Liver (tissue), 9 donors: ENCODE measurements around the gene LCP2. TPM values are rescaled to one million over a fixed set of nuclear protein-coding genes. Genes with fewer than 3 reads are reported as not detected.

ENCODE experiments used
- DNase-seq: peaks from one replicate; pipeline ENCODE4 v3.0.0-alpha.2; 2017; ENCODE audit warnings: low spot score
- H3K27ac ChIP-seq, 2 donors: one replicate each; pipeline ENCODE4 v1.7.0; 2013; ENCODE audit warnings: inconsistent platforms in 2 of 2, low read length in 2 of 2, control low read depth in 1 of 2, low read depth in 1 of 2, mild to moderate bottlenecking in 1 of 2
- H3K27me3 ChIP-seq, 4 donors: one replicate each; pipeline versions ENCODE4 v1.6.1 to v1.7.0; 2013; ENCODE audit warnings: low read length in 3 of 4, inconsistent platforms in 1 of 4, mild to moderate bottlenecking in 1 of 4, moderate library complexity in 1 of 4; ENCODE audit not compliant: control insufficient read depth in 4 of 4, insufficient read depth in 4 of 4
- H3K36me3 ChIP-seq, 4 donors: one replicate each; pipeline versions ENCODE4 v1.6.1 to v1.7.0; 2013; ENCODE audit warnings: low read length in 3 of 4, mild to moderate bottlenecking in 3 of 4, low read depth in 1 of 4, moderate library complexity in 1 of 4; ENCODE audit not compliant: control insufficient read depth in 4 of 4, insufficient read depth in 3 of 4
- H3K4me1 ChIP-seq, 4 donors: one replicate each; pipeline versions ENCODE4 v1.6.1 to v1.7.0; 2013; ENCODE audit warnings: low read length in 3 of 4, mild to moderate bottlenecking in 3 of 4, moderate library complexity in 1 of 4; ENCODE audit not compliant: control insufficient read depth in 4 of 4, insufficient read depth in 4 of 4
- H3K4me3 ChIP-seq, 3 donors: one replicate each; pipeline versions ENCODE4 v1.6.1 to v1.7.0; 2013; ENCODE audit warnings: low read length in 3 of 3, control low read depth in 1 of 3, low read depth in 1 of 3, mild to moderate bottlenecking in 1 of 3
- H3K9ac ChIP-seq, 2 donors: one replicate each; pipeline ENCODE4 v1.7.0; 2013; ENCODE audit warnings: low read length in 2 of 2, mild to moderate bottlenecking in 2 of 2, moderate library complexity in 2 of 2, control low read depth in 1 of 2, low read depth in 1 of 2
- H3K9me3 ChIP-seq, 4 donors: one replicate each; pipeline versions ENCODE4 v1.6.1 to v1.7.0; 2013; ENCODE audit warnings: low read length in 3 of 4; ENCODE audit not compliant: control insufficient read depth in 4 of 4
- EGR1 ChIP-seq, 2 donors: IDR thresholded peaks; 2 replicates each; pipeline ENCODE4 v1.6.1; 2016 to 2018; ENCODE audit warnings: antibody characterized with exemption in 2 of 2, low read depth in 2 of 2
- FOXA1 ChIP-seq: IDR thresholded peaks from 2 replicates; pipeline ENCODE4 v1.6.1; 2016; ENCODE audit warnings: antibody characterized with exemption
- FOXA2 ChIP-seq: IDR thresholded peaks from 2 replicates; pipeline ENCODE4 v1.6.1; 2016; ENCODE audit warnings: antibody characterized with exemption
- GABPA ChIP-seq, 2 donors: IDR thresholded peaks in 1 of 2; conservative IDR thresholded peaks in 1 of 2; 2 replicates each; pipeline ENCODE4 v1.6.1; 2016; ENCODE audit warnings: antibody characterized with exemption in 2 of 2, mild to moderate bottlenecking in 1 of 2, moderate library complexity in 1 of 2
- JUND ChIP-seq, 2 donors: IDR thresholded peaks; 2 replicates each; pipeline ENCODE4 v1.6.1; 2016; ENCODE audit warnings: antibody characterized with exemption in 2 of 2
- MAX ChIP-seq: IDR thresholded peaks from 2 replicates; pipeline ENCODE4 v1.6.1; 2016; ENCODE audit warnings: antibody characterized with exemption
- NR2F2 ChIP-seq: IDR thresholded peaks from 2 replicates; pipeline ENCODE4 v1.6.1; 2016; ENCODE audit warnings: antibody characterized with exemption
- RAD21 ChIP-seq, 2 donors: IDR thresholded peaks; 2 replicates each; pipeline ENCODE4 v1.6.1; 2016; ENCODE audit warnings: antibody characterized with exemption in 2 of 2, mild to moderate bottlenecking in 2 of 2
- RXRA ChIP-seq, 2 donors: IDR thresholded peaks; 2 replicates each; pipeline ENCODE4 v1.6.1; 2017 to 2018; ENCODE audit warnings: antibody characterized with exemption in 2 of 2, mild to moderate bottlenecking in 1 of 2
- SP1 ChIP-seq: IDR thresholded peaks from 2 replicates; pipeline ENCODE4 v1.6.1; 2018; ENCODE audit warnings: antibody characterized with exemption, mild to moderate bottlenecking
- TAF1 ChIP-seq: conservative IDR thresholded peaks from 2 replicates; pipeline ENCODE4 v1.6.1; 2016; ENCODE audit warnings: antibody characterized with exemption, mild to moderate bottlenecking
- YY1 ChIP-seq: IDR thresholded peaks from 2 replicates; pipeline ENCODE4 v1.6.1; 2016; ENCODE audit warnings: antibody characterized with exemption, mild to moderate bottlenecking
- ZBTB33 ChIP-seq: IDR thresholded peaks from 2 replicates; pipeline ENCODE4 v1.6.1; 2016; ENCODE audit warnings: antibody characterized with exemption
- WGBS: extraction: QIAGEN DNeasy Blood & Tissue Kit; methylation state at CpG from one replicate; pipeline ENCODE4 v1.1.7; 2013; 5-methylcytosine and 5-hydroxymethylcytosine counted together
- polyA plus RNA-seq, 2 donors: library from polyadenylated mRNA; stranded (reverse) in 1 of 2; unstranded in 1 of 2; fragments of 200-250 nt in 1 of 2; fragments of >200 nt in 1 of 2; fragmentation: Nextera tagmentation in 1 of 2; extraction: Ambion mirVana in 1 of 2; gene quantifications; one replicate each; pipeline versions ENCODE4 v1.2.1 to v1.2.3, GENCODE V29; 2013 to 2015
- total RNA-seq, 2 donors: library from RNA; depleted of rRNA; stranded (reverse); fragments of >200 nt; gene quantifications; one replicate each; pipeline ENCODE4 v1.2.3, GENCODE V29; 2014
- TF ChIP-seq, protein P1 (sequence below): fragments of 150-350 bp; IDR thresholded peaks from 2 replicates; pipeline ENCODE4 v1.5.1; 2017; ENCODE audit warnings: improper control_type of control experiment, low read depth, low read length; ENCODE audit not compliant: missing input control
- TF ChIP-seq, protein P2 (sequence below): IDR thresholded peaks from 2 replicates; pipeline ENCODE4 v1.6.1; 2016; ENCODE audit warnings: antibody characterized with exemption, mild to moderate bottlenecking
- TF ChIP-seq, protein P3 (sequence below): IDR thresholded peaks from 2 replicates; pipeline ENCODE4 v1.6.1; 2016; ENCODE audit warnings: antibody characterized with exemption
- donor health status: healthy.
- donor health status: healthy.
- donor health status: healthy.
- donor health status: healthy.
- donor health status: healthy.

LCP2 gene
- total and polyA plus RNA-seq, 4 donors = 3.6 to 16.3 (median 6.7) TPM

DNA sequence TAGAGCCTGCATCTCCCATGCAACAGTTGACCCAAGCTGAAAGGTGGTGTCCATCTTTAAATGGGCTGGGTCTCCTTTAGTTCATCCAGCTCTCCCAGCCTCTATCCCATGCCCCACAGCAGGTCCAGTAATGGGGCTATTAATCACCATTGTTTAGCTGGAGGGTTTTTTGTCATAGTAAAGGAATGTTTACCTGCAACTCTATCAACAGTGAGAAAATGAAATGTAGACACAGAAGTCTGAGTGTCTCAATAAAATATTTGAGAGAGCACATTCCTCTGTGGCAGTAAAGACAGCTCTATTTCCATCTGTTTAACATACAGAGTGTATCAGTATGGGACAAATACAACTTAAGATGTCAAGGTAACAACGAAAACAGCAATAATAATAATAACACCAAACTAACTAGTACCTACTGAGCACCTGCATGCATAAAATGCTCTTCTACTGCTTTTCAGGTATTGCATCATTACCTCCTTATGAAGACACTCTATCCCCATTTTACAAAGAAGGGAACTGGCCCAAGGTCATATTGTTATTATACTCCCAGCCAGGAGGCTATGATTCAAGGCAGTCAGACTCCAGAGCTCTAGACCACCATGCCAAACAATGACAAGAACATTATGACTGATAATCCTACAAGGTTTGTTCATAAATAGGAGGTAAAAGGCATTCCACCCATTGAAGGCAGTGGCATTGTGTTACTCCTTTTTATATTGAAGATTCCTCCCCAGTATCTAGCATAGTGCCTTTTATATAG is 85.8 kb downstream of the LCP2 start:
- Histone ChIP-seq H3K9me3 (no peaks in the 10 kb centered on the region), H3K36me3 (no peaks in the 10 kb centered on the region), H3K4me3 (no peak overlapping the region), H3K27me3 (no peaks in the 10 kb centered on the region), H3K4me1 (peaks cover 0 to 5% (median 2%) of the 10 kb centered on the region in 4 donors), H3K9ac (no peak overlapping the region), H3K27ac (no peak overlapping the region)
- WGBS = 73% methylated on average over 1 of the region's 1 CpG
- DNase-seq = no peak
- TF ChIP-seq, protein P1, sequence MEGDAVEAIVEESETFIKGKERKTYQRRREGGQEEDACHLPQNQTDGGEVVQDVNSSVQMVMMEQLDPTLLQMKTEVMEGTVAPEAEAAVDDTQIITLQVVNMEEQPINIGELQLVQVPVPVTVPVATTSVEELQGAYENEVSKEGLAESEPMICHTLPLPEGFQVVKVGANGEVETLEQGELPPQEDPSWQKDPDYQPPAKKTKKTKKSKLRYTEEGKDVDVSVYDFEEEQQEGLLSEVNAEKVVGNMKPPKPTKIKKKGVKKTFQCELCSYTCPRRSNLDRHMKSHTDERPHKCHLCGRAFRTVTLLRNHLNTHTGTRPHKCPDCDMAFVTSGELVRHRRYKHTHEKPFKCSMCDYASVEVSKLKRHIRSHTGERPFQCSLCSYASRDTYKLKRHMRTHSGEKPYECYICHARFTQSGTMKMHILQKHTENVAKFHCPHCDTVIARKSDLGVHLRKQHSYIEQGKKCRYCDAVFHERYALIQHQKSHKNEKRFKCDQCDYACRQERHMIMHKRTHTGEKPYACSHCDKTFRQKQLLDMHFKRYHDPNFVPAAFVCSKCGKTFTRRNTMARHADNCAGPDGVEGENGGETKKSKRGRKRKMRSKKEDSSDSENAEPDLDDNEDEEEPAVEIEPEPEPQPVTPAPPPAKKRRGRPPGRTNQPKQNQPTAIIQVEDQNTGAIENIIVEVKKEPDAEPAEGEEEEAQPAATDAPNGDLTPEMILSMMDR = no peak
- TF ChIP-seq MAX = no peak
- TF ChIP-seq, protein P2, sequence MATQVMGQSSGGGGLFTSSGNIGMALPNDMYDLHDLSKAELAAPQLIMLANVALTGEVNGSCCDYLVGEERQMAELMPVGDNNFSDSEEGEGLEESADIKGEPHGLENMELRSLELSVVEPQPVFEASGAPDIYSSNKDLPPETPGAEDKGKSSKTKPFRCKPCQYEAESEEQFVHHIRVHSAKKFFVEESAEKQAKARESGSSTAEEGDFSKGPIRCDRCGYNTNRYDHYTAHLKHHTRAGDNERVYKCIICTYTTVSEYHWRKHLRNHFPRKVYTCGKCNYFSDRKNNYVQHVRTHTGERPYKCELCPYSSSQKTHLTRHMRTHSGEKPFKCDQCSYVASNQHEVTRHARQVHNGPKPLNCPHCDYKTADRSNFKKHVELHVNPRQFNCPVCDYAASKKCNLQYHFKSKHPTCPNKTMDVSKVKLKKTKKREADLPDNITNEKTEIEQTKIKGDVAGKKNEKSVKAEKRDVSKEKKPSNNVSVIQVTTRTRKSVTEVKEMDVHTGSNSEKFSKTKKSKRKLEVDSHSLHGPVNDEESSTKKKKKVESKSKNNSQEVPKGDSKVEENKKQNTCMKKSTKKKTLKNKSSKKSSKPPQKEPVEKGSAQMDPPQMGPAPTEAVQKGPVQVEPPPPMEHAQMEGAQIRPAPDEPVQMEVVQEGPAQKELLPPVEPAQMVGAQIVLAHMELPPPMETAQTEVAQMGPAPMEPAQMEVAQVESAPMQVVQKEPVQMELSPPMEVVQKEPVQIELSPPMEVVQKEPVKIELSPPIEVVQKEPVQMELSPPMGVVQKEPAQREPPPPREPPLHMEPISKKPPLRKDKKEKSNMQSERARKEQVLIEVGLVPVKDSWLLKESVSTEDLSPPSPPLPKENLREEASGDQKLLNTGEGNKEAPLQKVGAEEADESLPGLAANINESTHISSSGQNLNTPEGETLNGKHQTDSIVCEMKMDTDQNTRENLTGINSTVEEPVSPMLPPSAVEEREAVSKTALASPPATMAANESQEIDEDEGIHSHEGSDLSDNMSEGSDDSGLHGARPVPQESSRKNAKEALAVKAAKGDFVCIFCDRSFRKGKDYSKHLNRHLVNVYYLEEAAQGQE = no peak
- no peak for TF ChIP-seq SP1
- no peak for TF ChIP-seq ZBTB33
- no peak for TF ChIP-seq YY1
- TF ChIP-seq NR2F2 = no peak
- no peak for TF ChIP-seq FOXA2
- no peak for TF ChIP-seq RAD21 (IDR thresholded peaks at IDR 0.05)
- TF ChIP-seq, protein P3, sequence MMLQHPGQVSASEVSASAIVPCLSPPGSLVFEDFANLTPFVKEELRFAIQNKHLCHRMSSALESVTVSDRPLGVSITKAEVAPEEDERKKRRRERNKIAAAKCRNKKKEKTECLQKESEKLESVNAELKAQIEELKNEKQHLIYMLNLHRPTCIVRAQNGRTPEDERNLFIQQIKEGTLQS = no peak
- no peak for TF ChIP-seq TAF1
- no peak for TF ChIP-seq EGR1 (IDR thresholded peaks at IDR 0.05; ENCODE audit: low read depth in 2 of 2)
- TF ChIP-seq RXRA (IDR thresholded peaks at IDR 0.05) = no peak
- TF ChIP-seq GABPA (IDR thresholded peaks at IDR 0.05 in 1 of 2, conservative IDR thresholded peaks at IDR 0.05 in 1 of 2) = no peak
- no peak for TF ChIP-seq FOXA1
- TF ChIP-seq JUND (IDR thresholded peaks at IDR 0.05) = no peak
